NCI-H446 (cell line): ENCODE data around the gene TIGD1.
"Not testable (repeated sequence)": the region's sequence is repeated elsewhere in the genome, so short reads cannot be mapped to it uniquely, and the experiment has no call there.

Experiments used
- DNase-seq, 2 experiments: peaks; one replicate each; lab custom pipeline; 2025; lab: John Stamatoyannopoulos, UW

TIGD1 gene

GRCh38 chr2:232539298-232540231, 10.8 kb downstream of the TIGD1 start, which contains the start of gene CHRNG:
Gene CHRNG, plus strand, starts transcription at chr2:232539692. Its CDS starts 56 bp downstream, at chr2:232539748.
- DNase-seq, result no peak

GRCh38 chr2:232538671-232539070, 11.7 kb downstream of the TIGD1 start:
- DNase-seq, result no peak

- no peak for DNase-seq
These were observed 12.9 kb downstream of the TIGD1 start for GRCh38 chr2:232537499-232537898.

GRCh38 chr2:232537079-232537478, 13.3 kb downstream of the TIGD1 start:
- DNase-seq, result no peak

DNA sequence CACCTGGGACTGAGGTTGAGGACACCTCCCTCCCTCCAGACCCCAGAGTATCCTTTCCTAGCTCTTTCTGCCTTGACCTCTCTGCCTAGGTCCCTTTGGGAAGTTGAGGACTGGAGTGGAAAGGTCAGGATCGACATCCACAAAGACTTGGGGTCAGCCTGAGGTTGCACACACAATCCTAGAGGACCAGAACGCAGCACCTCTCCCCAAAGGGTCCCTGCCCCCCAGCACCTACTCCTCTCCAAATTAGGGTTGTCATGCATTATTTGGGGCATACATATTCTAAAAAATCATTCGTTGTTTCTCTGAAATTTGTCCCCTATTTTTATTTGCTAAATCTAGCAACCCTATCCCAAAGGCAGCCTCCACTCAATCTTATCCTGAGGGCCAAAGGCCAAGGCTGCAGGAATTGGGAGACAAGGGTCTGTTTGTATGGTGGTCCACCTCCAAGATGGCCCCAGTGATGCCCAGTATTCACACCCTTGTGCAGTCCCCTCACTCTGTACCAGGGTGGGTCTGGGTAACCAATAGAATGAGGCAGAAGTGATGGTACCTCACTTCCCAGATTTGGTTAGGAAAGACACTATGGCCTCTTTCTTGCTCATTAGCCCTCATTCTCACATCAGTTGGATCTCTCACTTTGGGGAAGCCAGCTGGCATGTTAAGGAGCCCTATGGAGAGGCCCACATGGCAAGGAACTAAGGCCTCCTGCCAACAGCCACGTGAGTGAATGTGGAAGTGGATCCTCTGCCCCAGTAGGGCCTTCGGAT, 14.4 kb downstream of the TIGD1 start:
- DNase-seq, result no peak

GRCh38 chr2:232534940-232535651, 15.3 kb downstream of the TIGD1 start:
- DNase-seq, result no peak

DNA sequence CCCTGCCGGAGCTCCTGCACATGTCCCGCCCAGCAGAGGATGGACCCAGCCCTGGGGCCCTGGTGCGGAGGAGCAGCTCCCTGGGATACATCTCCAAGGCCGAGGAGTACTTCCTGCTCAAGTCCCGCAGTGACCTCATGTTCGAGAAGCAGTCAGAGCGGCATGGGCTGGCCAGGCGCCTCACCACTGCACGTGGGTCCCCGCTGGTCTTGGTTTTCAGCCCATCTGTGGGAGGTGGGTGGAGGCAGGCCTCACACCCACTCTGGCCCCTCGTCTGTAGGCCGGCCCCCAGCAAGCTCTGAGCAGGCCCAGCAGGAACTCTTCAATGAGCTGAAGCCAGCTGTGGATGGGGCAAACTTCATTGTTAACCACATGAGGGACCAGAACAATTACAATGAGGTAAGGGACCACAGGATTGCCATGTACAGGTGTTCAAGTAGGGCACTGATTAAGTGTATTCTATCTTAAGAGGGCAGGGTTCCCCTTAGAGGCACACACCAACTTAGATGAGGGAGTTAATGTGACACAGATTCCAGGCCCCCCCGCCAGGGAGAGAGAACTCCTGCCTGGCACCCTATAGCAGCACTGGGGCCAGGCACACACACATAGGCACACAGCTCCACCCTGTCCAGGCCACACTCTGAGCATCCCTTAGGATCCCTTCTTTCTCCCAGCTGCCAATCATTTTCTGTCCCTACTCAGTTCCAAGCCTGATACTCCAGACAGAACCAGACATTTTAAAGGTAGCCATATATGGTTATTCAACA, 16.2 kb downstream of the TIGD1 start:
- no peak for DNase-seq

DNA sequence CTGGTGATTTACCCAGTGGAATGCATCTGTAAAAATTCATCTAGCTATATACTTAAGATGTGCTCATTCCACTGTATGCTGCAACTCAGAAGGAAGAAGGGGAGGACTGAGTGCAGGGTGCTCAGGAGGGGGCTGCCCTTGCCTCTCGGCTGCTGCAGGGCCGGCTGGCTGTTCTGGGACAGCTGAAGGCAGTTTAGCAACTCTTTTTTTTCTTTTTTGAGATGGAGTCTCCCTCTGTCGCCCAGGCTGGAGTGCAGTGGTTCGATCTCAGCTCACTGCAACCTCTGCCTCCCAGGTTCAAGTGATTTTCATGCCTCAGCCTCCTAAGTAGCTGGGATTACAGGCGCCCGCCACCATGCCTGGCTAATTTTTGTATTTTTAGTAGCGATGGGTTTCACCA, 17.5 kb downstream of the TIGD1 start:
- DNase-seq, result not testable (repeated sequence)

- no peak for DNase-seq
These were observed 17.9 kb downstream of the TIGD1 start for GRCh38 chr2:232532419-232532818.

- no peak for DNase-seq
These were observed 19.6 kb downstream of the TIGD1 start for GRCh38 chr2:232530626-232531260.

GRCh38 chr2:232529806-232530547, 20.4 kb downstream of the TIGD1 start:
- no peak for DNase-seq

GRCh38 chr2:232528746-232529460, 21.5 kb downstream of the TIGD1 start:
- no peak for DNase-seq

GRCh38 chr2:232527905-232528470, 22.4 kb downstream of the TIGD1 start:
- no peak for DNase-seq

DNA sequence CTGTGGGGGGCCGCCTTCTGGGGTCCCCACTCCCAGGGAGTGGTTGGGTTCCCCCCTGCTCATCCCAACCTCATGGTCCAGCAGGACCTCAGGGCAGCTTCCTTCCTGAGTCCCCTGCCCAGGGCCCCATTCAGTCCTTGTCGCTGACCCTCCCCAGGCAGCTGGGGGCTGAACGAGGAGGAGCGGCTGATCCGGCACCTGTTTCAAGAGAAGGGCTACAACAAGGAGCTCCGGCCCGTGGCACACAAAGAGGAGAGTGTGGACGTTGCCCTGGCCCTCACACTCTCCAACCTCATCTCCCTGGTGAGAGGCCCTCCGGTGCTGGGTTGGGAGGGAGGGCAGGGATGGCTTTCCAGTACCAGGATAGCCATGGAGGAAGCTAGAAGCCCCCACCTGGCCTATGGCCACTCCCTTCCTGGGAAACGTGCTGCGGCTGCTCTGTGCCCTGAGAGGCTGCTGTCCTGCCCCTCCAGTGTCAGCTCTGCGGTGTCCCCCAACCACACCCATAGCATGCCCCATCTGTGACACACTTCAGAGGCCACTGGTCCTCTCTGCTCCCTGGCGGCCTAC, 23.9 kb downstream of the TIGD1 start:
- no peak for DNase-seq

- DNase-seq, result no peak
These were observed 24.5 kb downstream of the TIGD1 start, which contains the start of gene CHRND for GRCh38 chr2:232525791-232526371. Gene CHRND, plus strand, starts transcription at chr2:232526160. Its CDS starts 56 bp downstream, at chr2:232526216.

- no peak for DNase-seq
These were observed 25.2 kb downstream of the TIGD1 start for GRCh38 chr2:232525199-232525598.

GRCh38 chr2:232524771-232525170, 25.6 kb downstream of the TIGD1 start:
- no peak for DNase-seq
